ENCODE data around the gene ARHGEF16.

ARHGEF16 gene

GRCh38 chr1:3503525-3503886 is 49.0 kb downstream of the ARHGEF16 start:
- no peak for ATAC-seq

- ATAC-seq = no peak
Observed at GRCh38 chr1:3504151-3504821, 49.8 kb downstream of the ARHGEF16 start.

GRCh38 chr1:3504822-3505153 is 50.3 kb downstream of the ARHGEF16 start:
- ATAC-seq = no peak

GRCh38 chr1:3505161-3505560 is 50.7 kb downstream of the ARHGEF16 start:
- no peak for ATAC-seq

- no peak for ATAC-seq
Observed at GRCh38 chr1:3506041-3506440, 51.6 kb downstream of the ARHGEF16 start.

GRCh38 chr1:3506943-3507342 is 52.5 kb downstream of the ARHGEF16 start:
- ATAC-seq = no peak

GRCh38 chr1:3507636-3508275 is 53.3 kb downstream of the ARHGEF16 start:
- ATAC-seq = no peak

GRCh38 chr1:3508757-3509415 is 54.4 kb downstream of the ARHGEF16 start:
- ATAC-seq = no peak

GRCh38 chr1:3509721-3510120 is 55.3 kb downstream of the ARHGEF16 start:
- ATAC-seq = no peak

- ATAC-seq = no peak
Observed at GRCh38 chr1:3510136-3510955, 55.9 kb downstream of the ARHGEF16 start.

- ATAC-seq = no peak
Observed at GRCh38 chr1:3510956-3511250, 56.4 kb downstream of the ARHGEF16 start.

GRCh38 chr1:3511306-3511705 is 56.8 kb downstream of the ARHGEF16 start:
- no peak for ATAC-seq

GRCh38 chr1:3511856-3512255 is 57.4 kb downstream of the ARHGEF16 start:
- ATAC-seq = no peak

- no peak for ATAC-seq
Observed at GRCh38 chr1:3514404-3514803, 59.9 kb downstream of the ARHGEF16 start.

GRCh38 chr1:3515272-3515671 is 60.8 kb downstream of the ARHGEF16 start:
- no peak for ATAC-seq

GRCh38 chr1:3515774-3516480 is 61.5 kb downstream of the ARHGEF16 start:
- no peak for ATAC-seq

- no peak for ATAC-seq
Observed at GRCh38 chr1:3516481-3516869, 62.0 kb downstream of the ARHGEF16 start.

GRCh38 chr1:3516911-3517675 is 62.6 kb downstream of the ARHGEF16 start:
- no peak for ATAC-seq

- no peak for ATAC-seq
Observed at GRCh38 chr1:3518256-3518655, 63.8 kb downstream of the ARHGEF16 start.

- ATAC-seq = no peak
Observed at GRCh38 chr1:3518756-3519155, 64.3 kb downstream of the ARHGEF16 start.

GRCh38 chr1:3519301-3519885 is 64.9 kb downstream of the ARHGEF16 start:
- ATAC-seq = no peak

All from activated CD4-positive, CD25-positive, alpha-beta regulatory T cell treated with anti-CD3 and anti-CD28 coated beads, Interleukin-2, amount 50 U/mL, for 24 hours (primary cell).